Measurements from ENCODE around the gene SLC6A13.

- TF ChIP-seq, protein P1, sequence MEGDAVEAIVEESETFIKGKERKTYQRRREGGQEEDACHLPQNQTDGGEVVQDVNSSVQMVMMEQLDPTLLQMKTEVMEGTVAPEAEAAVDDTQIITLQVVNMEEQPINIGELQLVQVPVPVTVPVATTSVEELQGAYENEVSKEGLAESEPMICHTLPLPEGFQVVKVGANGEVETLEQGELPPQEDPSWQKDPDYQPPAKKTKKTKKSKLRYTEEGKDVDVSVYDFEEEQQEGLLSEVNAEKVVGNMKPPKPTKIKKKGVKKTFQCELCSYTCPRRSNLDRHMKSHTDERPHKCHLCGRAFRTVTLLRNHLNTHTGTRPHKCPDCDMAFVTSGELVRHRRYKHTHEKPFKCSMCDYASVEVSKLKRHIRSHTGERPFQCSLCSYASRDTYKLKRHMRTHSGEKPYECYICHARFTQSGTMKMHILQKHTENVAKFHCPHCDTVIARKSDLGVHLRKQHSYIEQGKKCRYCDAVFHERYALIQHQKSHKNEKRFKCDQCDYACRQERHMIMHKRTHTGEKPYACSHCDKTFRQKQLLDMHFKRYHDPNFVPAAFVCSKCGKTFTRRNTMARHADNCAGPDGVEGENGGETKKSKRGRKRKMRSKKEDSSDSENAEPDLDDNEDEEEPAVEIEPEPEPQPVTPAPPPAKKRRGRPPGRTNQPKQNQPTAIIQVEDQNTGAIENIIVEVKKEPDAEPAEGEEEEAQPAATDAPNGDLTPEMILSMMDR (IDR thresholded peaks at IDR 0.05) = no peak
- no peak for TF ChIP-seq POLR2A (IDR thresholded peaks at IDR 0.05; ENCODE audit: low read depth)
Measured at GRCh38 chr12:218221-218620, 44.4 kb downstream of the SLC6A13 start.
